ENCODE results near the gene LRRC8D. TPM values are rescaled to one million over a fixed set of nuclear protein-coding genes. Genes with fewer than 3 reads are reported as not detected.

The LRRC8D gene
- total and polyA plus RNA-seq, 9 of the 15 experiments (the other 6 are each of a cell fraction or from before 2014, with no cell fraction given) = 3.4 to 53.9 (median 15.9) TPM

DNA sequence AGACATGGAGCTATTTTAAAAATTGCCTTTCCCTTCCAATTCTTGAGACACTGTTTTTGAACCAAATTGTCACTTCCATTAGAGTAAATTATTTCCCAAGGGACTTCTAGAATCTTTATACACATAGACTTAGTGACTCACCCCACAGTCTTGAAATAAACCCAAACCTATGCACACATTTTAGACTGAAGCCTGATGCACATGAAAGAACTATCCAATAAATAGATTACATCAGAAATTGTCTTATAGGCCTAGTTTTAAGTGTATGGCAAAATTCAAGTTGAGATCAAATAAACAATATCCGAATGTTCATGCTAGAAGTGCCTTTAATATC is 141.9 kb downstream of the LRRC8D start:
- Histone ChIP-seq H3K4me2 (ENCODE audit: insufficient read depth, low read length) (no peak overlapping the region), H4K20me1 (replicated peaks; ENCODE audit: control insufficient read depth, insufficient read depth, low read length) (no peaks in the 10 kb centered on the region), H3K27ac (ENCODE audit: extremely low read depth, low read depth, low read length) (no peak overlapping the region), H3K4me1 (replicated peaks in 1 of 2; ENCODE audit: control insufficient read depth in 2 of 2, insufficient read depth in 2 of 2, low read length in 2 of 2) (no peaks in the 10 kb centered on the region; a peak in 2 of 5 replicates), H3K36me3 (ENCODE audit: control insufficient read depth, insufficient read depth, low read length) (no peaks in the 10 kb centered on the region), H3K9ac (ENCODE audit: insufficient read depth in 1 of 2, low read depth in 2 of 2, low read length in 2 of 2) (no peak overlapping the region), H3K79me2 (ENCODE audit: control insufficient read depth, insufficient read depth, low read length) (no peaks in the 10 kb centered on the region), H3K4me3 (no peak overlapping the region), H2AFZ (ENCODE audit: low read depth, low read length) (no peak overlapping the region), H3K27me3 (ENCODE audit: control insufficient read depth in 2 of 2, insufficient read depth in 2 of 2, low read length in 2 of 2) (no peaks in the 10 kb centered on the region), H3K9me1 (ENCODE audit: control insufficient read depth, insufficient read depth, low read length) (no peaks in the 10 kb centered on the region), H3K9me3 (replicated peaks; ENCODE audit: control insufficient read depth, insufficient read depth, low read depth, low read length) (no peaks in the 10 kb centered on the region)
- ChIA-PET CTCF (ENCODE audit: low intra/inter-chr PET ratio) (no interaction called here), POLR2A (interaction anchor here (1.5 kb wide), 1 partner anchor 9 kb away, joined by 5 read pairs; no protein-coding TSS in a partner anchor)
- intact Hi-C loops (cut with micrococcal nuclease) (no loop called here), in situ Hi-C loops (cut with MboI) (no loop called here)
- ATAC-seq (no peak), FAIRE-seq (no peak), DNase-seq (ENCODE audit: extremely low read depth in 1 of 4, low spot score in 3 of 4) (no peak)
- 28% methylated on average over 1 of the region's 1 CpG for WGBS (ENCODE audit: insufficient coverage, low coverage, missing lambda C conversion rate)
- no TSS peak for BruUV-seq (replicated peaks)
- TF ChIP-seq HNRNPUL1 (IDR thresholded peaks at IDR 0.05; ENCODE audit: low read length) (no peak), ZFPM2 (CRISPR knock-in tag; IDR thresholded peaks at IDR 0.05) (no peak), CBX1 (IDR thresholded peaks at IDR 0.05; ENCODE audit: low read depth) (no peak), BRF1 (IDR thresholded peaks at IDR 0.05; ENCODE audit: borderline replicate concordance, extremely low read depth, insufficient read length) (no peak), NBN (IDR thresholded peaks at IDR 0.05; ENCODE audit: low read depth) (no peak), TCF7L2 (IDR thresholded peaks at IDR 0.05; ENCODE audit: low read depth, low read length) (no peak)
- TF ChIP-seq, protein P1, sequence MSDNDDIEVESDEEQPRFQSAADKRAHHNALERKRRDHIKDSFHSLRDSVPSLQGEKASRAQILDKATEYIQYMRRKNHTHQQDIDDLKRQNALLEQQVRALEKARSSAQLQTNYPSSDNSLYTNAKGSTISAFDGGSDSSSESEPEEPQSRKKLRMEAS (CRISPR knock-in tag; IDR thresholded peaks at IDR 0.05) = no peak
- TF ChIP-seq, protein P2, sequence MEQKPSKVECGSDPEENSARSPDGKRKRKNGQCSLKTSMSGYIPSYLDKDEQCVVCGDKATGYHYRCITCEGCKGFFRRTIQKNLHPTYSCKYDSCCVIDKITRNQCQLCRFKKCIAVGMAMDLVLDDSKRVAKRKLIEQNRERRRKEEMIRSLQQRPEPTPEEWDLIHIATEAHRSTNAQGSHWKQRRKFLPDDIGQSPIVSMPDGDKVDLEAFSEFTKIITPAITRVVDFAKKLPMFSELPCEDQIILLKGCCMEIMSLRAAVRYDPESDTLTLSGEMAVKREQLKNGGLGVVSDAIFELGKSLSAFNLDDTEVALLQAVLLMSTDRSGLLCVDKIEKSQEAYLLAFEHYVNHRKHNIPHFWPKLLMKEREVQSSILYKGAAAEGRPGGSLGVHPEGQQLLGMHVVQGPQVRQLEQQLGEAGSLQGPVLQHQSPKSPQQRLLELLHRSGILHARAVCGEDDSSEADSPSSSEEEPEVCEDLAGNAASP (IDR thresholded peaks at IDR 0.05) = no peak
